C4-2B (cell line): ENCODE results near the gene THSD8.

ENCODE experiments used
- H3K27ac ChIP-seq: fragments of 450-650 bp; 2 replicates; pipeline ENCODE4 v1.5.1; 2017
- ZFX ChIP-seq: fragments of 450-650 bp; IDR thresholded peaks from 2 replicates; pipeline ENCODE4 v1.6.1; 2017
- TF ChIP-seq, protein P1 (sequence below): fragments of 450-650 bp; conservative IDR thresholded peaks from 2 replicates; pipeline ENCODE4 v1.5.1; 2017; ENCODE audit warnings: mild to moderate bottlenecking

The THSD8 gene

DNA sequence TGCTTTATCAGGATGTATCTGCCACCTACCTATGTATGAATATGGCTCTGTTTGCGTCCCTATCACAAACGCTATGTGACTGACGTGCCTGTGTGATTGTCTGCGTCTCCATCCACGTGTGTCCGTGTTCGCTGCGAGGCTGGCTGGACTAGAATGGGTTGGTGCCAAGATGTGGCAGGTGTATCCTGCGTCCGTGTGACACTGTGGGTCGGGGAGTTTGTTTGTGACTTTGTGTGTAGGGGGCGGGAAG, 19.8 kb upstream of the THSD8 start:
- H3K27ac ChIP-seq: peak overlapping the region; percentile 95
- no peak for TF ChIP-seq ZFX
- TF ChIP-seq, protein P1, sequence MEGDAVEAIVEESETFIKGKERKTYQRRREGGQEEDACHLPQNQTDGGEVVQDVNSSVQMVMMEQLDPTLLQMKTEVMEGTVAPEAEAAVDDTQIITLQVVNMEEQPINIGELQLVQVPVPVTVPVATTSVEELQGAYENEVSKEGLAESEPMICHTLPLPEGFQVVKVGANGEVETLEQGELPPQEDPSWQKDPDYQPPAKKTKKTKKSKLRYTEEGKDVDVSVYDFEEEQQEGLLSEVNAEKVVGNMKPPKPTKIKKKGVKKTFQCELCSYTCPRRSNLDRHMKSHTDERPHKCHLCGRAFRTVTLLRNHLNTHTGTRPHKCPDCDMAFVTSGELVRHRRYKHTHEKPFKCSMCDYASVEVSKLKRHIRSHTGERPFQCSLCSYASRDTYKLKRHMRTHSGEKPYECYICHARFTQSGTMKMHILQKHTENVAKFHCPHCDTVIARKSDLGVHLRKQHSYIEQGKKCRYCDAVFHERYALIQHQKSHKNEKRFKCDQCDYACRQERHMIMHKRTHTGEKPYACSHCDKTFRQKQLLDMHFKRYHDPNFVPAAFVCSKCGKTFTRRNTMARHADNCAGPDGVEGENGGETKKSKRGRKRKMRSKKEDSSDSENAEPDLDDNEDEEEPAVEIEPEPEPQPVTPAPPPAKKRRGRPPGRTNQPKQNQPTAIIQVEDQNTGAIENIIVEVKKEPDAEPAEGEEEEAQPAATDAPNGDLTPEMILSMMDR: no peak

DNA sequence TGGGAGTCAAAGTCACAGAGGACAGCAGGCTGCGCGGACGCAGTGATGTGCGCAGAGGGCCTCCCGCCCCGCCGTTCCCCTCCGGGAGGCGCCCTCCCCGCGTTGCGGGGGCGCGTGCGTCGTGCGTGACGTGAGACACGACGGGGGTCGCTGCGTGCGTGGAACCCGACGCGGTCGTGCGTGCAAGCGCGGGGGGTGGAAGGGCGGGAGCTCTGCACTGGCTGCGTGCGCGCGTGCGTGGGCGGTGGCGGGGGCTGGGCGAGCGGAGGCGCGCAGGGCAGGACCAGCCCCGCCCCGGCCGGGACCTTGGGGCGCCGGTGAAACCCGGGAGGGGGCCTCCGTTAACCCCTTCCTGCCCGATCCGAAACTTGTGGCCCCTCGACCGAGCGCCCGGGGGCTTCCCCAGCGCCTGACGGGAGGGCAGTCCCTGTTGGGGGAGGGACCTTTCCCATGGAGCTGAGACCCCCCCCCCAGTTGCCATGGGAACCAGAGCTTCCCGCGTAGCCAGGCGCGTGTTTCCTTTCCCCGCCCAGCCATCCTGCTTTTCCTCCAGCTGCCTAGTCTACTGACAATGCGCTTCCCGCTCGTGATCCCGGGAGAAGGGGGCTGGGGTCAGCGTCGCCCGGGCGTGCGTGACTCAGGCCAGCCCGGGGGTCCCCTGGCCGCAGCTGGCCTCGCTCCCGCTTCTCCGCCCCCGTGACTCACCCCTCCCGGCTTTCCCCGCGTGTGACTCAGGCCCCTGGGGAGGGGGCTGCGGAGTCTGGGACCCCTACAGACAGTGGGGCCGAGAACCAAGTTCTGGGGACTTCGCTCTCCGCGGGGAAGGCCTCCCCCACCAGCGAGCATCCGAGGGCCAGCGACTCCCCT, 19.2 kb upstream of the THSD8 start:
- no peak for TF ChIP-seq ZFX
- TF ChIP-seq, protein P1: no peak
- H3K27ac ChIP-seq: peak overlapping the region; percentile 95

DNA sequence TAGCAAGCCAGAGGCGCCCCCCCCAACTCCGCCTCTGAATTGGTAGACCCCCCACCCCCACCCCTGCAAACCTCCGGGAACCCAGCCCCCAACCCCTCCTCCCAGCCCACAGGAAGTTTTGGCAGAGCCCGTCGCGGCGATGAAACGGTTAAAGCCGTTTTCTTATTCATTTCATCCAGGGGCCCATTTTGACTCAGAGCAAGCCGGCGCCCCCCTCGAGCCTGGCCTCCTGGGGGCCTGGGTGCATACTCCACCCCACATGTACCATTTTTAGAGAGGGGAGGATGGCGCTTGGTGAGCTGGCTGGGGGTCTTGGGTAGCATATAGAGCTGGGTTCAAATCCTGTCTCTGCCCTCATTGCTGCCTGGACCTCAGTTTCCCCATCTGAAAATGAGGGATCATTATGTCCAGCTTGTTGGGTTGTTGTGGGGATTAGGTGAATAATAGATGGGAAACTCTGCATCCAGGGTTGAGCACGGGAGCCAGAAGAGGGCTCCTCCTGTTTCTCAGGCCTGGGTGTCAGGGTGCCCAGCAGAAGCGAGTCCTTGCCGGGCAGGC, 18.5 kb upstream of the THSD8 start:
- TF ChIP-seq ZFX: no peak
- TF ChIP-seq, protein P1: no peak
- peak overlapping the region; percentile 95 for H3K27ac ChIP-seq

DNA sequence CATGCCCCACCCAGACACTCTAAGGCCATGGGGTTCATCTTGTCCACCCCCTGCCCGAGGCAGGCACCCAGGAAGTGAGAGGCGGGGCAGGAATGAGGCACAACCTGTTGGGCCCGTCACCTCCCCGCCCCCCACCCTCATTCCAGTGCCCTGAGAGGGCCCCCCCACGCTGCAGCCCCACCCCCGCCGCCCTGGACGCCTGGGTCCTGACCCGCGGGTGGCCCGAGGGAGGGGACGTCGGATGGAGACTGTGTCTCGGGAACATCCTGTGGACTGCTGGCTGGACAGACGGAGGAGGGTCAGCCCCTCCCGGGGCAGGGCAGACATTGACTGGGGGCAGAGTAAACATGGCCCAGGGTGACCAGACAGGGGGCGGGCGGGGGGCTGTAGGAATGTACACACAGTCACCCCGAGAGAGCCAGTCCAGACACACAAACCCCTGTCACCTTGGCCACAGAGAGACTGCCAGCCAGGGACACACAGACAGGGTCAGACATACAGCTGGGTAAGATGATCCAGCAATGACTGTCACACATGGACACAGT, 17.9 kb upstream of the THSD8 start:
- TF ChIP-seq, protein P1: no peak
- no peak for TF ChIP-seq ZFX

DNA sequence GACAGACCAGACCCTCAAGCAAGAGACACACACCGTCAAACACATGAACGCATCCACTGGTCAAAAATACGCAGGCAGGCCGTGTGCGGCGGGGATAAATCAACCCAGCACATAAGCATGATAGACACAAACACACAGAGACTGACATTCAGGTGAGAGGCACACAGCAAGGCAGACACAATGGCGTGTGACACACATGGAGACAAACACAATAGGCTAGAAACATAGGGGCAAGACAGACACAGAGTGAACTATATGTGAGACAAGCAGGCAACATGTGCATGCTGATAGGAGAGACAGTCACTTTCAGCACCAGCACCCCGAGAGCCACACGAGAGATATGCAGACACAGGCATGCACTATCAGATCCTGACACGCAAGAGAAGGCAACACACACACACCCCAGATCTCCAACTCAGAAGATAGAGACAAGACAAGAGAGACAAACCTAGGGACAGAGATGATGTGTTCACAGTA, 17.4 kb upstream of the THSD8 start:
- H3K27ac ChIP-seq: peak overlapping the region; percentile 95
- TF ChIP-seq ZFX: no peak
- TF ChIP-seq, protein P1: no peak

More for the DNA sequence above, 17.9 kb upstream of the THSD8 start:
- peak overlapping the region; percentile 95 for H3K27ac ChIP-seq

DNA sequence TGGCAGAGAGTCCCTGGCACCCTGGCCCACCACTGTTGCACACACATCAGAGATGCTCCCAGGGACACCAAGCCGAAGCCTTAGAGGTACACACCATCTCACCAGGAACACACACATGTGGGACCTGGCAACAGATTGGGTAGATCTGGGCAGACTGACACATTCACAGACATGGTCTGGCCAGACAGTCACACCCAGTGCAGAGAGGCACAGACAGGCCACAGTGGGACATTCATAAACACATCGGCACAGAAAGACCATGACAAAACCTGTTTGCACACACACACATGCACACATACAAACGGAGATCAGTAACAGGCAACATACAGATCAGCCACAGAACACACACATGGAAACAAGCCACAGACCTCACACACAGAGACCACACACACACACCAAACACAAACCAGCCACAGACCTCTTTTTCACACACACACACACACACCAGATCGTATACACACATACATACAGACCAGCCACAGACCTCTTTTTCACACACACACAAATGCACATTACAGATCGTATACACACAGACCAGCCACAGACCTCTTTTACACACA, 16.9 kb upstream of the THSD8 start:
- H3K27ac ChIP-seq: peak overlapping the region; percentile 95
- TF ChIP-seq, protein P1: no peak
- TF ChIP-seq ZFX: no peak

DNA sequence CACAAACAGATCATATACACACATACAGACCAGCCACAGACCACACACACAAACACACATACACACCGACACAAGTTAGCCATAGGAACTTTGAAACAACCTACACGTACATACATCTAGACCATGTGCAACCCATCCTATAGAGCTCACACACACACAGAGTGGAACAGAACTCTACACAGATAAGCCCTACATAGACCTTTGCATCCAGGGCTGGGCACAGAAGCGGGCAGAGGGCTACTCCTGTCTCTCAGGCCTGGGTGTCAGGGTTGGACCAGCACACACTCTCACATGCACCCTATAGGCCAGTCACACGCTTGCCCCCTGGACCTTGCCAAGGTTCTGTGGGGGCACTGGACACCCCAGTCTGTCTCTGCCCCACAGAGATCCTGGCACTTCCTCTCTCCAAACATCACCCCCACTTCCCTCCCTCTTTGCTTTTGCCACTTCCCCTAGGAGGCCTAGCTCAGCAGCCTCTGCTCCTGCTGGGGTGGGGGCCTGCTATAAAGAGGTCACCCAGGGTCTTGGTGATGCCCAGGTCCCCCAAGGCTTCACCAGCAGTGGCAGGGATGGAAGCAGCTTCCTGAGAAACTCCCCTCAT, 16.3 kb upstream of the THSD8 start:
- peak overlapping the region; percentile 95 for H3K27ac ChIP-seq
- no peak for TF ChIP-seq ZFX
- TF ChIP-seq, protein P1: no peak
